ENCODE measurements around the gene USHBP1. TPM values are rescaled to one million over a fixed set of nuclear protein-coding genes. Genes with fewer than 3 reads are reported as not detected.
"Not testable (repeated sequence)": the region's sequence is repeated elsewhere in the genome, so short reads cannot be mapped to it uniquely, and the experiment has no call there.

The USHBP1 gene
- total RNA-seq, 1 donor from 2014 or later: 33.5 TPM

GRCh38 chr19:17296273-17296672, 31.7 kb upstream of the USHBP1 start:
- DNase-seq (ENCODE audit: low read depth in 2 of 2): peak; percentile 74 to 75

GRCh38 chr19:17295551-17295950, 31.0 kb upstream of the USHBP1 start:
- not testable (repeated sequence) for DNase-seq (ENCODE audit: low read depth in 2 of 2)

- DNase-seq (ENCODE audit: low read depth in 2 of 2): peak; percentile 24 to 44
These were observed 29.7 kb upstream of the USHBP1 start for GRCh38 chr19:17294051-17294891.

GRCh38 chr19:17293605-17294004, 29.1 kb upstream of the USHBP1 start:
- no peak for DNase-seq (ENCODE audit: low read depth in 2 of 2)

- peak; percentile 85 to 86 for DNase-seq (ENCODE audit: low read depth in 2 of 2)
These were observed 27.9 kb upstream of the USHBP1 start for GRCh38 chr19:17292301-17293074.

- peak; percentile 85 to 92 for DNase-seq (ENCODE audit: low read depth in 2 of 2)
These were observed 24.9 kb upstream of the USHBP1 start for GRCh38 chr19:17289489-17289888.

- no peak for DNase-seq (ENCODE audit: low read depth in 2 of 2)
These were observed 22.2 kb upstream of the USHBP1 start for GRCh38 chr19:17286752-17287151.

- no peak for DNase-seq (ENCODE audit: low read depth in 2 of 2)
These were observed 21.7 kb upstream of the USHBP1 start for GRCh38 chr19:17286263-17286662.

- no peak for DNase-seq (ENCODE audit: low read depth in 2 of 2)
These were observed 21.0 kb upstream of the USHBP1 start for GRCh38 chr19:17285415-17286135.

GRCh38 chr19:17283504-17283996, 19.0 kb upstream of the USHBP1 start:
- no peak for DNase-seq (ENCODE audit: low read depth in 2 of 2)

GRCh38 chr19:17282488-17283125, 18.1 kb upstream of the USHBP1 start:
- peak; percentile 74 to 85 for DNase-seq (ENCODE audit: low read depth in 2 of 2)

GRCh38 chr19:17281391-17282304, 17.1 kb upstream of the USHBP1 start, which contains the start of gene ANKLE1:
Gene ANKLE1, plus strand, starts transcription at chr19:17281901. Its CDS starts 20 bp downstream, at chr19:17281921.
- peak in 1 of 2 donors; percentile 48 for DNase-seq (ENCODE audit: low read depth in 2 of 2)

GRCh38 chr19:17279436-17279835, 14.9 kb upstream of the USHBP1 start:
- DNase-seq (ENCODE audit: low read depth in 2 of 2): no peak

- no peak for DNase-seq (ENCODE audit: low read depth in 2 of 2)
These were observed 11.1 kb upstream of the USHBP1 start for GRCh38 chr19:17275441-17276175.

- not testable (repeated sequence) for DNase-seq (ENCODE audit: low read depth in 2 of 2)
These were observed 10.3 kb upstream of the USHBP1 start for GRCh38 chr19:17274892-17275291.

GRCh38 chr19:17268754-17269153, 4.2 kb upstream of the USHBP1 start:
- no peak for DNase-seq (ENCODE audit: low read depth in 2 of 2)

GRCh38 chr19:17266975-17267788, 2.6 kb upstream of the USHBP1 start, which contains the start of gene BABAM1:
Gene BABAM1, plus strand, starts transcription at chr19:17267443. Its CDS starts 1,364 bp downstream, at chr19:17268807.
- DNase-seq (ENCODE audit: low read depth in 2 of 2): peak; percentile 99

GRCh38 chr19:17266589-17266974, 2.0 kb upstream of the USHBP1 start:
- DNase-seq (ENCODE audit: low read depth in 2 of 2): no peak

Data from lung microvascular endothelial cell (primary cell).